ENCODE measurements around the gene VWA7.
"Not testable (repeated sequence)": the region's sequence is repeated elsewhere in the genome, so short reads cannot be mapped to it uniquely, and the experiment has no call there.

Gene VWA7

DNA sequence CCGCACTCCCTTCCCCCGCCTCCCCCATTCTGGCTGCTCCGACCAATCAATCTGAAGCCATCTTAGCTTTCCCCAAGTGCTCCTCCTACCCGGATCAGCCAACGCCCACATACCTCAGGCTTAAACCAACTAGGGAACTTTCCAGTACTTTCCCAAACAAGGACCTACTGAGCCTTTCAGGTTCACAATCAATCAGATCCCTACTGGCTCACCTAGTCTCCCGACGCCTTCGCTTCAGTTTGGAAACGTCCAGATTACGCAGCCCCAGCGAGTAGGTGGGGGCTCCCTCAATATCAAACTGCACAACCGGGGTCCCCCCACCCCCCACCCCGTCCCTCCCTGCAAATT, 37.5 kb upstream of the VWA7 start:
- Mint-ChIP-seq H3K9me3 (no peaks in the 10 kb centered on the region), H3K4me1 (ENCODE audit: low read depth in 2 of 2) (peaks cover 33 to 40% of the 10 kb centered on the region in 2 donors)

DNA sequence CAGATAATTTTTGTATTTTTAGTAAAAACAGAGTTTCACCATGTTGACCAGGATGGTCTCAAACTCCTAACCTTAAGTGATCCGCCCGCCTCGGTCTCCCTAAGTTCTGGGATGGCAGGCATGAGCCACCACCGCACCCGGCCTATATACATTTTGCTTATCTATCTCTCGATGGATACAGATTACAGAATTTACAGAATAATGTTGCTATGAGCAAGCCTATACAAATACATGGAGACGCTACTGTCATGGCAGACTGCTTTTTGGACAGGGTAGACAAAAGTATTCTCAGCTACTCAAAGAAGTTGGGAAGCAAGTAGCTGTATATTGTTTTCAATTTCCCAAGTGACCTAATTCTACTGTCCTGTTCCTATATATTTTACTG, 36.3 kb upstream of the VWA7 start:
- DNase-seq (no peak), ATAC-seq (replicated peaks) (no peak)
- H3K4me3 Mint-ChIP-seq, result peak overlapping the region; percentile 94 to 97
- peaks cover 19% of the 10 kb centered on the region for H3K36me3 Mint-ChIP-seq (ENCODE audit: insufficient read depth)
- no peaks in the 10 kb centered on the region for H3K27me3 Mint-ChIP-seq
- peak overlapping the region; percentile 65 to 86 for H3K27ac Mint-ChIP-seq
- no peaks in the 10 kb centered on the region for H3K9me3 Mint-ChIP-seq
- H3K4me1 Mint-ChIP-seq (ENCODE audit: low read depth in 2 of 2), result peaks cover 29 to 34% of the 10 kb centered on the region in 2 donors

More for the DNA sequence above, 37.5 kb upstream of the VWA7 start:
- DNase-seq (peak in 1 of 3 experiments; percentile 24), ATAC-seq (replicated peaks) (peak; percentile 56)
- Mint-ChIP-seq H3K4me3 (peak overlapping the region; percentile 94 to 97), H3K27ac (peak overlapping the region; percentile 79 to 95), H3K36me3 (ENCODE audit: insufficient read depth) (peaks cover 16% of the 10 kb centered on the region), H3K27me3 (no peaks in the 10 kb centered on the region)

DNA sequence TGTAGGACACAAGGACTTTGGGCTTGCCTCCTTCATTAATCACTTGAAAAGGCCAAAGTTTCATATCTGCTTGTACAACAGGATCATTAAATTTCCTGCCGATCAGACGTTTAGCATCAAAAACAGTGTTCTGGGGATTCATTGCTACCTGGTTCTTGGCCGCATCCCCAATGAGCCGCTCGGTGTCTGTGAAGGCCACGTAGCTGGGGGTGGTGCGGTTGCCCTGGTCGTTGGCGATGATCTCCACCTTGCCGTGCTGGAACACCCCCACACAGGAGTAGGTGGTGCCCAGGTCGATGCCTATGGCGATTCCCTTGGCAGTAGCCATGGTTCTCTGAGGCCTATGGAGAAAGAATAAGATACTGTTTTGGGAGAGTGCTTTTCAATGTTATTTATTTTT, 34.5 kb upstream of the VWA7 start:
- Mint-ChIP-seq H3K27me3 (no peaks in the 10 kb centered on the region), H3K27ac (no peak overlapping the region), H3K4me1 (ENCODE audit: low read depth in 2 of 2) (peaks cover 24 to 28% of the 10 kb centered on the region in 2 donors), H3K4me3 (no peak overlapping the region), H3K36me3 (ENCODE audit: insufficient read depth) (peaks cover 14% of the 10 kb centered on the region), H3K9me3 (no peaks in the 10 kb centered on the region)
- ATAC-seq (replicated peaks), result no peak
- DNase-seq, result no peak

DNA sequence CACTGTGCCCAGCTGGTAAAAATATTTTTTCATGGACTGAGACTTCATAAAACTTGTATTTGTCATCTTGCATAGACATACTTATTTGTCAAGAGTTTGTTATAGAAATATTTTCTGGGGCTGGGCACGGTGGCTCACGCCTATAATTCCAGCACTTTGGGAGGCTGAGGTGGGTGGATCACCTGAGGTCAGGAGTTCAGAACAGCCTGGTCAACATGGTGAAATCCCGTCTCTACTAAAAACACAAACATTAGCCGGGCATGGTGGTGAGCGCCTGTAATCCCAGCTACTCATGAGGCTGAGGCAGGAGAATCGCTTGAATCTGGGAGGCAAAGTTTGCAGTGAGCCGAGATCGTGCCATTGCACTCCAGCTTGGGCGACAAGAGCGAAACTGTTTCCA, 31.5 kb upstream of the VWA7 start:
- H3K27ac Mint-ChIP-seq; ATAC-seq (replicated peaks); H3K9me3 Mint-ChIP-seq; DNase-seq; H3K27me3 Mint-ChIP-seq: not testable (repeated sequence)
- Mint-ChIP-seq H3K4me3 (peak overlapping the region in 1 of 2 donors; percentile 17), H3K4me1 (ENCODE audit: low read depth in 2 of 2) (peaks cover 26 to 28% of the 10 kb centered on the region in 2 donors), H3K36me3 (ENCODE audit: insufficient read depth) (peaks cover 21% of the 10 kb centered on the region)

DNA sequence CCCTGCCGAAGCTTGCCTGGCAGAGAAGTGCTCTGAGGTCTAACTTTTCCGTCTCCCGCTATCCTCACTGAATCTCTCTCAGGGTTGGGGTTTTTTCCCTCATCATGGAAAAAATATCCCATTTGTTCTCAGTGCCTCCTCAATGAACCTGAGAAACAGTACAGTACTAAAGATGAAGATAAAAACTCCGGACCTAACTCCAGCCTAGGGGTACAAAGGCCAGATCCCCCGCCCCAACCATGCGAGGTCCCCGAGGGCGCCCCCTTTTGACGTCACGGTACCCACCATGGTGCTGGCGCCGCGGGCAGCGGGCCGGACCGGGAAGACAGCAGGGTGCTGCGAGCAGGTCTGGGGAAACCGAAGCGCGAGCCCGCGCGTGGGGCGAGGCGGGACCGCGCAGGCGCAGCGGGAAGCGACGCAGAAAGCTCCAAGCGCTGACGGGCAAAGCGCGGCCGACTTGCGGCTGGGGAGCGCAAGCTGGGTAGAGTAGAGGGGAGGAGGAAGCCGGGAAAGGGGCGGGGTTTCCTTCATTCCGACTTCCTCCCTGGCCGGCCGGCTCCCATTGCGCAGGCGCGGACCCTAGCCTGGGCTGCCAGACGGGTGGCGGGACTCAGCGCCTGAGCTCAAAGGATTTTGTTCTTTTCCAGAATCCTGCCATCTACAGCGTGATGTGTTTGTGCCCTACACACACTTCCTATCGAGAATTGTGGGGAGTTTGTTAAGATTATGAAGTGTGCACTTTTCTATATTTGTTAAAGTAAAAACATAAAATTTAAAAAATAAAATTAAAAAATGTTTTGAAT, 29.5 kb upstream of the VWA7 start, which contains the start of gene LSM2:
Gene LSM2 (minus strand): TSS at position 497 of the 803 bp plus-strand sequence. CDS start 209 bp downstream, at position 288.
- H3K27ac Mint-ChIP-seq, result peak within 1 kb of the TSS; percentile 90 to 98

DNA sequence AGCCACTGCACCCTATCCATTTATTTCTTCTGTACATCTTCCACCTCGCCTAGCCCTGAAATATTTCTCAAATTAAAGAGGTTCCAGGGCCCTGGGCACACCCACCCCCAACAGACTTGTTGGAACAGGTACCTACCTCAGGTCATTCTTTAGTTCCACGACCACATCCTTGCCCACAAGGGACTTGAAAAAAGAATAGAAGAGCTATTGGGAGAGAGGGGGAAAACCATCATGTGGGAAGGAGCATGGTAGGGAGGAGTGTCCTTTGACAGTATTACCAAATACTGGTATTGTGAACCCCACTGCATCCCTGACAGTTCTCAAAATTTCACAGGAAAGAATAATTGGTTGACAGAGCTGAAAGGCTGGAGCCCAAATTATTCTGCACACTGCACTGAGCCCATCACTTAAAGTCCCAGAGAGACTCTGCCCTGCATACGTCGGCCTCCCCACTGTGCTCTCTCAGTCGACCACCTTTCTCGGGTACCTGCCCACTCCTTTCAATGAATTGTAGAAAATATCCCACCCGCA, 28.9 kb upstream of the VWA7 start:
- Mint-ChIP-seq H3K36me3 (ENCODE audit: insufficient read depth) (peaks cover 34% of the 10 kb centered on the region), H3K9me3 (no peaks in the 10 kb centered on the region), H3K27ac (peak overlapping the region; percentile 90 to 98), H3K4me1 (ENCODE audit: low read depth in 2 of 2) (peaks cover 13 to 14% of the 10 kb centered on the region in 2 donors), H3K27me3 (no peaks in the 10 kb centered on the region), H3K4me3 (peak overlapping the region; percentile 89 to 97)
- peak in 1 of 3 experiments; percentile 14 for DNase-seq
- ATAC-seq (replicated peaks), result peak; percentile 23

More for the DNA sequence above, 29.5 kb upstream of the VWA7 start, which contains the start of gene LSM2:
- peaks cover 38% of the 10 kb centered on the region for H3K36me3 Mint-ChIP-seq (ENCODE audit: insufficient read depth)
- peak; percentile 92 to 96 (median 95) for DNase-seq
- peaks cover 13 to 14% of the 10 kb centered on the region in 2 donors for H3K4me1 Mint-ChIP-seq (ENCODE audit: low read depth in 2 of 2)
- H3K4me3 Mint-ChIP-seq, result peak within 1 kb of the TSS; percentile 89 to 97
- ATAC-seq (replicated peaks), result peak; percentile 96
- H3K9me3 Mint-ChIP-seq, result no peaks in the 10 kb centered on the region
- H3K27me3 Mint-ChIP-seq, result no peaks in the 10 kb centered on the region

DNA sequence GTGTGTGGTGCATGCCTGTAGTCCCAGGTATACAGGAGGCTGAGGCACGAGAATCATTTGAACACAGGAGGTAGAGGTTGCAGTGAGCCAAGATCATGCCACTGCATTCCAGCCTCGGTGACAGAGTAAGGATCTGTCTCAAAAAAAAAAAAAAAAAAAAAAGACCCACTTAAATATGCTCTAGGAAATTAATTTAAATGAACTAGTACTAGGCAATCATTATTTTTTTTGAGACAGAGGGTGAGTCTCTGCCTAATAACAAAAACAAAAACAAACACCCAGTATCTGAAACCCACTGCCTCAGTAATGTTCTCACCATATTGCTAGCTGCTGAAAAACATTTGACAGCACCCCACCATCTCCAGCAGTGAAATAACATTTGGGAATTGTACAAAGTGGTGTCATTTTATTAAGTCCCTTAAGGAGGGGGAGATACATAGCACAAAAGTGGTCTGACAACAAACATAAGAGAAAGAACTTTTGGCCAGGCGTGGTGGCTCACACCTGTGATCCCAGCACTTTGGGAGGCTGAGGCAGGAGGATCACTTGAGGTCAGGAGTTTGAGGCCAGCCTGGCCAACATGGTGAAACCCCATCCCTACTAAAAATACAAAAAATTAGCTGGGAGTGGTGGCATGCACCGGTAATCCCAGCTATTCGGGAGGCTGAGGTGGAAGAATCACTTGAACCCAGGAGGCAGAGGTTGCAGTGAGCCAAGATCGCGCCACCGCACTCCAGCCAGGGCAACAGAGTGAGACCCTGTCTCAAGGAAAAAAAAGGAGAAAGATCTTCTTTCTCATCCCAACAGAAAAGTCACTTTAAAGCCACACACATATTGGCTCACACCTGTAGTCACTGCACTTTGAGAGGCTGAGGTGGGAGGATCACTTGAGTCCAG, 24.2 kb upstream of the VWA7 start:
- not testable (repeated sequence) for H3K4me3 Mint-ChIP-seq; H3K9me3 Mint-ChIP-seq; DNase-seq; ATAC-seq (replicated peaks); H3K27me3 Mint-ChIP-seq
- peak overlapping the region in 1 of 2 donors; percentile 22 for H3K27ac Mint-ChIP-seq
- H3K36me3 Mint-ChIP-seq (ENCODE audit: insufficient read depth), result peaks cover 27% of the 10 kb centered on the region
- peaks cover 15 to 16% of the 10 kb centered on the region in 2 donors for H3K4me1 Mint-ChIP-seq (ENCODE audit: low read depth in 2 of 2)

DNA sequence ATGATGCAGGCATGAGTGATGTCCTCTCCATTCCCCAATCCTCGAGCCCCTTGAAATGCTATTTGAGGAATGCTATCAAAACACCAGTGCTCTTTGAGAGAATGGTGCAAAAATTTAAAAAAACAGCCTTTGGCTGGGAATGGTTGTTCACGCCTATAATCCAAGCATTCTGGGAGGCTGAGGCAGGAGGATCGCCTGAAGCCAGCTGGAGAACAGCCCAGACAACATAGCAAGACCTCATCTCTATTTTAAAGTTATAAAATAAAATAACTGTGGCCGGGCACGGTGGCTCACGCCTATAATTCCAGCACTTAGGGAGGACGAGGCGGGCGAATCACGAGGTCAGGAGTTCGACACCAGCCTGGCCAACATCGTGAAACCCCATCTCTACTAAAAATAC, 22.7 kb upstream of the VWA7 start:
- Mint-ChIP-seq H3K4me3 (no peak overlapping the region), H3K4me1 (ENCODE audit: low read depth in 2 of 2) (peaks cover 15 to 16% of the 10 kb centered on the region in 2 donors), H3K36me3 (ENCODE audit: insufficient read depth) (peaks cover 23% of the 10 kb centered on the region), H3K9me3 (no peaks in the 10 kb centered on the region), H3K27ac (no peak overlapping the region), H3K27me3 (no peaks in the 10 kb centered on the region)
- ATAC-seq (replicated peaks) (no peak), DNase-seq (no peak)

DNA sequence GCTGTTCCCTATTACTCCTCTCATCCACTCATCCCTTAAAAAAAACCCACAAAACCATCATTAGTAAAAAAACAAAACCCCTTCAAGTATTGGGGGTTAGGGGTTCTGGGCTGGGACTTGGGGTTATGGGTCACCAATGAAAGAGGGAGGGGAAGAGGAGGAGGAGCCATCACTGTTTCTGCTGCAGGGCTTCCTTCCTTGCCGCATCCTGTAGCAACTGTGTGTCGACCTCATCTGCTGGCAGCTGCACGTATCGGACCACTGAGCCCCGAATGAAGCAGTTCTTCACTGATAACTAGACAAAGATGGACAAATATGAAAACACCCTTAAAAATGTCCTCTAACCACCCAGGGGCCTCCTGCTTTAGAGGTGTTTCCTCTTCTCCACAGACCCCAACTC, 20.5 kb upstream of the VWA7 start:
- DNase-seq (peak in 2 of 3 experiments; percentile 17 to 29), ATAC-seq (replicated peaks) (peak; percentile 14)
- no peaks in the 10 kb centered on the region for H3K9me3 Mint-ChIP-seq
- H3K4me1 Mint-ChIP-seq (ENCODE audit: low read depth in 2 of 2), result peaks cover 26 to 28% of the 10 kb centered on the region in 2 donors
- H3K4me3 Mint-ChIP-seq, result peak overlapping the region; percentile 57 to 74
- peak overlapping the region in 1 of 2 donors; percentile 65 for H3K27ac Mint-ChIP-seq
- no peaks in the 10 kb centered on the region for H3K27me3 Mint-ChIP-seq
- peaks cover 10% of the 10 kb centered on the region for H3K36me3 Mint-ChIP-seq (ENCODE audit: insufficient read depth)

DNA sequence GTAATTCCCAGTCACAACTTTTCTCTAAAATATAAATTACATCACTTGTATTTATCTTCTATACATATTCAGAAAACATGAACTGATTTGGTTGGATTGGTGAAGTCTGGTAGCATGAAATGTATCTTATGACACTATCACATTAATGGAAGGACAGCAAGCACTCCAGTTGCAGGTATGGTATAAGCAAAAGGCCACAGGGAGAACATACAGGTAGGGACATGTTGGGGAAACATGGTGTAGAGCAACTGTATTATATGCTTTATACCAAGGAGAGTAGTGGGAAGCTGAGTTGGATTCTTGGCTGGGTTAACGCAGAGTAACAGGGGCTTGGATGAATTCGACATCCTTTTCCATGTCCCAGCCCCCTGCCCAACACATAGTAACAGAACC, 19.9 kb upstream of the VWA7 start:
- Mint-ChIP-seq H3K4me1 (ENCODE audit: low read depth in 2 of 2) (peaks cover 26 to 28% of the 10 kb centered on the region in 2 donors), H3K4me3 (peak overlapping the region; percentile 94 to 97), H3K9me3 (no peaks in the 10 kb centered on the region)

DNA sequence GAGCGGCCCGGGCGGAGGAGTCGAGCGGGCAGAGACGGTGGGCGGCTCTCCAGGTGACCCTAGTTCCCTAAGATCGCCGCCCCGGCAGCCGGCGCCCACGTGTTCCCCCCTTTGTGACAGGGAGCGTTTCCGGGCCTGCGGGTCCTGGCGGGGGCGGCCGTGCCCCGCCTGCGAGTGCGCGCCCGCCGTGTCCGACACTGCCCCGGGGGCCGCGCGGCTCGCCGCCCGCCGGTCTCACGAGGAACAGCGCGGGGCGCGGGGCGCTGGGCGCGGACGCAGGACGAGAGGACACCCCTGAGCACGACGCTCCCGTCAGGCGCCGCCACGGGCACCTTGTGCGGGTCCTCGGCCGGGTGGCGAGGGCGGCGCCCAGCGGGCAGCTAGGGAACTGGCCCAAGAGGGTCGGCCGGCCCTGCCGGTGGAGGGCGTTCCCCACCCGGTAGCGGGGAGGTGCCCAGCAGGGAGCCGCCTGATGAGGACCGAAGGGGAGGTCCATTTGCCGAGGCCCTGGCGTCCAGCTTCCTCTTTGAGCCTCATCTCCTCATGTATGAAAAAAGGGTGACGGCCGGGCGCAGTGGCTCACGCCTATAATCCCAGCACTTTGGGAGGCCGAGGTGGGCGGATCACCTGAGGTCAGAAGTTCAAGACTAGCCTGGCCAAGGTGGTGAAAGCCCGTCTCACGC, 18.6 kb upstream of the VWA7 start, which contains the start of gene VARS1:
Gene VARS1 (minus strand): TSS at position 137 of the 683 bp plus-strand sequence. CDS start 535 bp downstream, outside the sequence.
- H3K27me3 Mint-ChIP-seq, result no peaks in the 10 kb centered on the region
- peaks cover 9% of the 10 kb centered on the region for H3K36me3 Mint-ChIP-seq (ENCODE audit: insufficient read depth)
- H3K4me3 Mint-ChIP-seq, result peak within 1 kb of the TSS; percentile 94 to 97
- H3K4me1 Mint-ChIP-seq (ENCODE audit: low read depth in 2 of 2), result peaks cover 27 to 33% of the 10 kb centered on the region in 2 donors
- DNase-seq (peak; percentile 80 to 85 (median 84)), ATAC-seq (replicated peaks) (peak; percentile 87)
- peak within 1 kb of the TSS; percentile 97 to 98 for H3K27ac Mint-ChIP-seq
- no peaks in the 10 kb centered on the region for H3K9me3 Mint-ChIP-seq

More for the DNA sequence above, 19.9 kb upstream of the VWA7 start:
- peaks cover 4% of the 10 kb centered on the region for H3K36me3 Mint-ChIP-seq (ENCODE audit: insufficient read depth)
- ATAC-seq (replicated peaks) (no peak), DNase-seq (no peak)
- H3K27ac Mint-ChIP-seq, result peak overlapping the region; percentile 97 to 98
- no peaks in the 10 kb centered on the region for H3K27me3 Mint-ChIP-seq

DNA sequence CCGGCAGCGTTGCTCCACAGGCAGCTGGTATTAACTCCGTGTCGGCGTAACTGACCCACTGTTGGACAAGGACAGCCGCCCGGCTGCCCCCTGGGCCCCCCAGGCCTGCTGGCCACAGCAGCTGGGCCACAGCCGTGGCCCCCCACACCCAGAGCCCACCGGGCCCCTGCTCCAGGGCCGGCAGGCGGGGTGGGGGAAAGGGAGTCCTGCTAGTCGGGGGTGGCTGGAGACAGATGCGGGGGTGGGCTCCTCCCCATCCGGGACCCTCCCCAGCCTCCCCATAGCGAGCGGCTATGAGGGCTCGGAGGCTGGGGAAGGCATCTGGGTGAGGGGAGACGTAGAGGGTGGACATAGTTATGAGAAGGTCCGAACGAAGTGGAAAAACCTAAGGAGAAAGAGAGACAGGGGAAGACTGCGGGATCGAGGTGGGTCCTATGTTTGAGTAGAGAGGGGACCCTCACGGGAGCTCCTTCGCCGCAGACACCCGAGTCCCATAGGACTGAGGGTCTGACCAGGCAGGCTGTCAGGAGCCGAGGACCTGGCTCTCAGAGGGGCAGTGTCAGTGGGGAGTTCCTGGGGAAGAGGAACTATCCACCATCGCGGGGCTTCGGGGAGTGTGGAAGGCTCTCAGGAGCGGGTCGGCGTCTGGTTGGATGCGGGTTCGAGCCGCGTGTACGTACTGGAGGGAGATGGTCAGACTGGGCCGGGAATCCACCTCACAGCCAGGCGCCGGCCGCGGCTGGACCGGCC, 17.9 kb upstream of the VWA7 start:
- Mint-ChIP-seq H3K9me3 (no peaks in the 10 kb centered on the region), H3K4me3 (peak overlapping the region; percentile 94 to 97), H3K4me1 (ENCODE audit: low read depth in 2 of 2) (peaks cover 27 to 37% of the 10 kb centered on the region in 2 donors), H3K27ac (peak overlapping the region; percentile 97 to 98), H3K36me3 (ENCODE audit: insufficient read depth) (peaks cover 10% of the 10 kb centered on the region), H3K27me3 (no peaks in the 10 kb centered on the region)
- DNase-seq (peak in 1 of 3 experiments; percentile 21), ATAC-seq (replicated peaks) (no peak)
